Pancreas (tissue), 10 donors: ENCODE measurements around the gene CCR6. TPM values are rescaled to one million over a fixed set of nuclear protein-coding genes. Genes with fewer than 3 reads are reported as not detected.

ENCODE experiments used
- ATAC-seq, 4 donors: fragments of 200-7000 bp; cut with Tn5 transposase; one replicate each; pipeline versions ENCODE4 v1.8.0 to v1.9.1; 2020; ENCODE audit warnings: mild to moderate bottlenecking in 4 of 4, moderate library complexity in 4 of 4
- DNase-seq, 6 donors: peaks; one replicate each; pipeline ENCODE4 v3.0.0-alpha.2; 2020
- FAIRE-seq: peaks from 2 replicates; lab custom pipeline; 2012; peaks lifted over from hg19 to GRCh38; lab: Jason Lieb, UNC
- H3K27ac ChIP-seq, 4 donors: fragments of 200-600 bp; sonication (generic); 1 replicate in 3 of 4; 2 replicates in 1 of 4; pipeline versions ENCODE4 v1.5.0 to v1.8.0; 2020
- H3K27me3 ChIP-seq, 4 donors: fragments of 200-600 bp; one replicate each; pipeline ENCODE4 v1.8.0; 2021
- H3K36me3 ChIP-seq, 3 donors: fragments of 200-600 bp; sonication (generic) in 1 of 3; one replicate each; pipeline versions ENCODE4 v1.5.0 to v1.8.0; 2020 to 2021
- H3K4me1 ChIP-seq, 3 donors: fragments of 200-600 bp; one replicate each; pipeline ENCODE4 v1.8.0; 2021
- H3K4me3 ChIP-seq, 4 donors: fragments of 200-600 bp; sonication (generic) in 2 of 4; one replicate each; pipeline versions ENCODE4 v1.5.0 to v1.8.0; 2020 to 2021
- H3K9me3 ChIP-seq, 4 donors: fragments of 200-600 bp; one replicate each; pipeline ENCODE4 v1.8.0; 2021
- WGBS, 2 donors: extraction: QIAGEN DNeasy Blood & Tissue Kit; methylation state at CpG; one replicate each; pipeline ENCODE4 v1.1.7; 2013; 5-methylcytosine and 5-hydroxymethylcytosine counted together
- intact Hi-C, 3 donors: fragments of 100-400 bp; cut with DNase I; formaldehyde crosslinking; loops; one replicate each; pipeline versions ENCODE4 v1.11.1 to v1.14.2; 2022
- polyA plus RNA-seq, 2 donors: library from polyadenylated mRNA; stranded (reverse); fragments of 200-250 nt; gene quantifications; one replicate each; pipeline ENCODE4 v1.2.3, GENCODE V29; 2013
- total RNA-seq, 6 donors: library from RNA; stranded (reverse); fragmentation: NEBNext Ultra II Directional in 4 of 6; extraction: Animal tissue kit (Norgen Biotek cat#: 25700) in 4 of 6; gene quantifications; one replicate each; pipeline versions ENCODE4 v1.2.1 to v1.2.4, GENCODE V29; 2021 to 2023
- TF ChIP-seq, protein P1 (sequence below), 4 donors: fragments of 200-600 bp; sonication (generic) in 3 of 4; IDR thresholded peaks; one replicate each; pipeline versions ENCODE4 v1.5.0 to v1.8.0; 2021; ENCODE audit warnings: antibody characterized with exemption in 4 of 4
- donor health status: healthy with polysubstance abuse.
- donor health status: DM: no; HTN: no; CAD: no; lungs with moderate emphysema.
- donor health status: DM: no; HTN: no; CAD: no.
- donor health status: control.
- donor health status: control.
- donor health status: Bipolar disorder and iron deficiency.
- donor health status: DM: yes; HTN: yes; CAD: no.
- donor health status: DM: no; HTN: no; CAD: no.
- donor health status: DM: no; HTN: no; CAD: no.
- donor health status: DM: yes; HTN: yes; CAD: no.

Gene CCR6
- total and polyA plus RNA-seq, 8 donors: 0.08 to 0.31 (median 0.21) TPM; not detected in 5

DNA sequence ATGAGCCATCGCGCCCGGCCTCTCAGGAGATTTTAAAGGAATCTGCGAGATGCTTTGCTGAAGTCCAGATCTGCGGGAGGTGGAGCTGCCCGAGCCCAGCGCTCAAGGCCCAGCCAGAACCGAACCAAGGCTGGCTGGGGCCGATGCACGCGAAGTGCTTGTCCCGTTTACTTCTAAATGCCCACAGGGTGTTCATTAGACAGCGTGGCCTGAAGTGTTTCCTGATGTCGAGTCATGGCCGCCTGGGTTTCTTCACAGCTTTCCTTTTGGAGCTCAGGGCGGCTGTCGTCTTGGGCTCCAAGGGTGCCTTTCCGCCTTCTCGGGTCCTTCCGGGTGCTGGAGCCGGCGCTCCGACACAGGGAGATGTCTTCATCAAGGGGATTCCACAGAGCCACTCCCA is 25.1 kb upstream of the CCR6 start:
- DNase-seq: no peak
- FAIRE-seq: no peak
- H3K36me3 ChIP-seq: no peaks in the 10 kb centered on the region
- H3K4me3 ChIP-seq: no peak overlapping the region
- no peak for ATAC-seq
- intact Hi-C loops: no loop called here
- no peaks in the 10 kb centered on the region for H3K4me1 ChIP-seq
- TF ChIP-seq, protein P1, sequence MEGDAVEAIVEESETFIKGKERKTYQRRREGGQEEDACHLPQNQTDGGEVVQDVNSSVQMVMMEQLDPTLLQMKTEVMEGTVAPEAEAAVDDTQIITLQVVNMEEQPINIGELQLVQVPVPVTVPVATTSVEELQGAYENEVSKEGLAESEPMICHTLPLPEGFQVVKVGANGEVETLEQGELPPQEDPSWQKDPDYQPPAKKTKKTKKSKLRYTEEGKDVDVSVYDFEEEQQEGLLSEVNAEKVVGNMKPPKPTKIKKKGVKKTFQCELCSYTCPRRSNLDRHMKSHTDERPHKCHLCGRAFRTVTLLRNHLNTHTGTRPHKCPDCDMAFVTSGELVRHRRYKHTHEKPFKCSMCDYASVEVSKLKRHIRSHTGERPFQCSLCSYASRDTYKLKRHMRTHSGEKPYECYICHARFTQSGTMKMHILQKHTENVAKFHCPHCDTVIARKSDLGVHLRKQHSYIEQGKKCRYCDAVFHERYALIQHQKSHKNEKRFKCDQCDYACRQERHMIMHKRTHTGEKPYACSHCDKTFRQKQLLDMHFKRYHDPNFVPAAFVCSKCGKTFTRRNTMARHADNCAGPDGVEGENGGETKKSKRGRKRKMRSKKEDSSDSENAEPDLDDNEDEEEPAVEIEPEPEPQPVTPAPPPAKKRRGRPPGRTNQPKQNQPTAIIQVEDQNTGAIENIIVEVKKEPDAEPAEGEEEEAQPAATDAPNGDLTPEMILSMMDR (IDR thresholded peaks at IDR 0.05): no peak
- H3K27ac ChIP-seq: no peak overlapping the region
- WGBS, 2 donors: 92% methylated on average over 23 of the region's 23 CpGs
- no peaks in the 10 kb centered on the region for H3K9me3 ChIP-seq
- no peaks in the 10 kb centered on the region for H3K27me3 ChIP-seq

DNA sequence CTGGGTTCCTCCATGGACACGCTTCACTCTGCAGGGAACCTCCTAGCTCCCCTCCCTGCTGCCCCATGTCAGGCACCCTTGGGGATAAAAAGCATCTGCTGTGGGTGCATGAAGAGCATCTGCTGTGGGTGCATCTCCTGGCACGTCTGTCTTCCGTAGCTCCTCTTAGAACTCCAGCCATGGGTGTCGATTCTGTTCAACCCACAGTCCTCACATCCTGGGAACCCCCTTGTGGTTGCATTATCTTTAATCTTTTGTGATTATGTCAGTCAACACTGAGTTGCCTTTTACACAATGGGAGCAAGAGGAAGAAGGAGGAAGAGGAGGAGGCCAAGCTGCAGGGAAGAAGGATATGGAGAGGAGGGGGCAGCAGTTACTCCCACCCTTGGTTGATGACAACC is 24.1 kb upstream of the CCR6 start:
- no peaks in the 10 kb centered on the region for H3K36me3 ChIP-seq
- TF ChIP-seq, protein P1 (IDR thresholded peaks at IDR 0.05): no peak
- WGBS, 2 donors: 57 to 68% methylated on average over 4 of the region's 4 CpGs
- H3K27ac ChIP-seq: no peak overlapping the region
- DNase-seq: no peak
- H3K27me3 ChIP-seq: no peaks in the 10 kb centered on the region
- H3K9me3 ChIP-seq: no peaks in the 10 kb centered on the region
- intact Hi-C loops: no loop called here
- no peak overlapping the region for H3K4me3 ChIP-seq
- FAIRE-seq: no peak
- H3K4me1 ChIP-seq: no peaks in the 10 kb centered on the region
- ATAC-seq: no peak

DNA sequence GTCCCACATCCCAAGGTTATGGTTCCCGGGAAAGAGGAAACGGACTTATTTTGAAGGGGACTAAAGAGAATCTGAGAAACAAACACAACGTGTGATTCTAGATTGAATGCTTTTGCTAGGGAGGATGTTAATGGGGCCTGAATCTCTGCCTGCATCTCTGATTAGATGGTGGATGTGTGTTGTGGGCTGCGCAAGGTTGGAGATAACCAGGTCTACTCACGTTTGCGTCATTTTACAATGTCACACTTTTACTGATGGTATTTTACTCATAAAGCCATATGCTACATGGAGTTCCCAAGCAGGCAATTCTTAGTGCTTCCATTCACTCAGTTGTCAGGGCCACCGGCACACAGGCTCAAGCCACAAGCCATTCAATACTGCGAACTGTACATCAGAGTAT is 23.2 kb upstream of the CCR6 start:
- no peaks in the 10 kb centered on the region for H3K36me3 ChIP-seq
- no peaks in the 10 kb centered on the region for H3K27me3 ChIP-seq
- no peaks in the 10 kb centered on the region for H3K4me1 ChIP-seq
- ATAC-seq: no peak
- 76 to 85% methylated on average over 8 of the region's 8 CpGs for WGBS, 2 donors
- no peak for DNase-seq
- TF ChIP-seq, protein P1 (IDR thresholded peaks at IDR 0.05): no peak
- no peak for FAIRE-seq
- no peak overlapping the region for H3K4me3 ChIP-seq
- H3K27ac ChIP-seq: no peak overlapping the region
- no peaks in the 10 kb centered on the region for H3K9me3 ChIP-seq
- intact Hi-C loops: no loop called here

DNA sequence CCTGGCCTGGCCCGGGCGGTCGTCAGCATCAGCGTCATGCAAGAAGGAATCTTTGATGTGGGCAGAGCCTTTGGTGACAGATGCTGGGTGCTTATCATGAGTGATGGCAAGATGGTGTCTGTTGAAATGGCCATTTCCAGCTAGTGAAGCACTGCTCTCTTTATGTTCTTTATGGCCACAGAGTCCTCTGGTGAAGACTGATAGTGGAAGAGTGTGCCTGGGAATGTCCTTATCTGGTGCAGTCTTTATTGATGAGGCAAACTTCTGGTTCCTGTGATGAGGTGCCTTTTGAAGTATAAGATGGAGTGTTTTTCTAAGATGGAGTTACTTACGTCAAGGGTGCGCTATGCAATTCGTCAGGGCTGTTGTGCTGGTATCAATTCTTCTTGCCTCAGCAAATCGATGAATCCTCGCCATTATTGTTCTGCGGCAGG is 22.6 kb upstream of the CCR6 start:
- no peak for FAIRE-seq
- H3K36me3 ChIP-seq: no peaks in the 10 kb centered on the region
- intact Hi-C loops: no loop called here
- no peak overlapping the region for H3K27ac ChIP-seq
- ATAC-seq: no peak
- TF ChIP-seq, protein P1 (IDR thresholded peaks at IDR 0.05): no peak
- H3K9me3 ChIP-seq: no peaks in the 10 kb centered on the region
- H3K4me3 ChIP-seq: no peak overlapping the region
- DNase-seq: no peak
- WGBS, 2 donors: 69 to 90% methylated on average over 10 of the region's 10 CpGs
- H3K27me3 ChIP-seq: no peaks in the 10 kb centered on the region
- H3K4me1 ChIP-seq: no peaks in the 10 kb centered on the region

DNA sequence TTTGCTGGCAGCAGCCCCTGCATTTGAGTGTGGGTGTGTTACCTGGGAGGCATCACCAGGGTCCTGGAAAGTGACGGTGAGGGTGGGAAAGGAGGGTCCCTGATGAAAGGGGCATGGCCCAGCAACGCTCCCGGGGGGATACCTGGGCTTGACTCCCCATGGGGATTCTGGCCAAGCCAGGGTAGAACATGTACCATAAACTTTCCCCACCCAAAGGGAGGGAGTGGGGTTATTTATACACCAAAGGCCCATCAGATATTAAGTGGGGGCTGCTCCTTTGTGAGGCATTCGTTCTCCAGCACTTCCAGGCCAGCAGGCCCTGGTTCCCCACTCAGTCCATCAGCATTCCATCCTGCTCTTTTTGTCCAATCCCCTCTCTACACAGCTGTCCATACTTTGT is 20.6 kb upstream of the CCR6 start:
- intact Hi-C loops: no loop called here
- no peak for FAIRE-seq
- 67 to 86% methylated on average over 4 of the region's 4 CpGs for WGBS, 2 donors

More for the DNA sequence above, 20.6 kb upstream of the CCR6 start:
- Histone ChIP-seq H3K9me3 (no peaks in the 10 kb centered on the region), H3K4me1 (no peaks in the 10 kb centered on the region), H3K4me3 (no peak overlapping the region), H3K27me3 (no peaks in the 10 kb centered on the region), H3K36me3 (no peaks in the 10 kb centered on the region), H3K27ac (no peak overlapping the region)
- DNase-seq (no peak), ATAC-seq (no peak)
- TF ChIP-seq, protein P1 (IDR thresholded peaks at IDR 0.05): no peak
